ENCODE measurements around the gene DVL3.

DNA sequence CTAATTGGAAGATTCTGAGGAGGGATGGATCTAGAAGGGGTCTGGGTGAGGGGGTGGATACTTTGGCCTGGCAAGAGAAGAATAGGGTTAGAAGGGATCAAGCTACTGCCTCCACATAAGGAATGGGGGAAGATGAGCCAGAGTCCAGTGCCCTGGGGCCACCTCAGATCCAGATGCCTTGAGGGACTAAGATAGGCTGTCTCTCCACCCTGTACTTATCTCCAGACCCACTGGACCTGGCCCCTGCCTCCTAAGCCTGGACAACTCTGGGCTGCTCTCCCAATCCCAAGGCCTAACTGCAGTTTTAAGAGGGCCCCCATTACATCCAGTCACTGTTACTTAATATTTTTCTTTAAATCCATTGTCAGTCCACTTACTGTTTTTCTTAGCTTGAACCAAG is 2.0 kb downstream of the DVL3 start:
- TF ChIP-seq EZH2 (IDR thresholded peaks at IDR 0.05; ENCODE audit: borderline replicate concordance, low read length), result no peak
- TF ChIP-seq, protein P1, sequence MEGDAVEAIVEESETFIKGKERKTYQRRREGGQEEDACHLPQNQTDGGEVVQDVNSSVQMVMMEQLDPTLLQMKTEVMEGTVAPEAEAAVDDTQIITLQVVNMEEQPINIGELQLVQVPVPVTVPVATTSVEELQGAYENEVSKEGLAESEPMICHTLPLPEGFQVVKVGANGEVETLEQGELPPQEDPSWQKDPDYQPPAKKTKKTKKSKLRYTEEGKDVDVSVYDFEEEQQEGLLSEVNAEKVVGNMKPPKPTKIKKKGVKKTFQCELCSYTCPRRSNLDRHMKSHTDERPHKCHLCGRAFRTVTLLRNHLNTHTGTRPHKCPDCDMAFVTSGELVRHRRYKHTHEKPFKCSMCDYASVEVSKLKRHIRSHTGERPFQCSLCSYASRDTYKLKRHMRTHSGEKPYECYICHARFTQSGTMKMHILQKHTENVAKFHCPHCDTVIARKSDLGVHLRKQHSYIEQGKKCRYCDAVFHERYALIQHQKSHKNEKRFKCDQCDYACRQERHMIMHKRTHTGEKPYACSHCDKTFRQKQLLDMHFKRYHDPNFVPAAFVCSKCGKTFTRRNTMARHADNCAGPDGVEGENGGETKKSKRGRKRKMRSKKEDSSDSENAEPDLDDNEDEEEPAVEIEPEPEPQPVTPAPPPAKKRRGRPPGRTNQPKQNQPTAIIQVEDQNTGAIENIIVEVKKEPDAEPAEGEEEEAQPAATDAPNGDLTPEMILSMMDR (IDR thresholded peaks at IDR 0.05; ENCODE audit: low read length), result no peak

Data from OCI-LY1 (cell line).